HG03571 (cell line): ENCODE data around the gene GPRIN3.
"Not testable (repeated sequence)": the region's sequence is repeated elsewhere in the genome, so short reads cannot be mapped to it uniquely, and the experiment has no call there.

Experiments
- ATAC-seq: cut with Tn5 transposase; IDR thresholded peaks from one replicate; pipeline ENCODE4 v1.9.1; 2021; ENCODE audit not compliant: unreplicated experiment

GPRIN3 gene

DNA sequence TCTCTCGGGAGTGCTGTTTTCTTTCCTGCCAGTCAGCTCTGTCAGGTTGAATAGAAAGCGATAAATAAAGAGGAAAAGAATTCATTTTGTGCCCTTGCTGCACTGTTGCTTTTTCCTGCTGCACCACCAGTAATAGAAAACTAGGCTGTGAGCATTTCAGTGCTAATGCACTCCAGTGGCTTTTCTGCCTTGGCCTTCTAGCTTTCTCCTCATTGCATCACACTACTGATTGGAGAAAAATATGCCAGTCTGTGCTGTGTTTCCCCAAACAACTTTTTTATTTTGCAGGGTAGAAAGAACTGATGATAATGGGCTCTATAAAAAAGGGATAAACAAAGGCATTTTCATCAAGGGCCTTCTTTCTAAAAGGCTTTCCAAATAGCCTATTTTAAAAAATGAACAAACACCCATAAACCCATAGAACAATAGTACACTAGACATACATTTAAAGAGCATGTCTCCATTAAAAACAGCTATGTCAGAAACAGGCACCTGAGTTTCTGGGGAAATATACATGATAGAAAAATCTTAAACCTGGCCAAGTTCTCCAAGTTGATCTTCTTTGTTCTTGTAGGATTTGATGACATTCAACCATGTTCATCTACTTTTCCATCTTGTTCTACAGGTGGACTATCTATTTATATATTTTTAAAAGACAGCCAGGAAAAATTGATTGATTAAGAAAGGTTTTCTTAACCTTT, 86.3 kb downstream of the GPRIN3 start:
- ATAC-seq, result no peak

DNA sequence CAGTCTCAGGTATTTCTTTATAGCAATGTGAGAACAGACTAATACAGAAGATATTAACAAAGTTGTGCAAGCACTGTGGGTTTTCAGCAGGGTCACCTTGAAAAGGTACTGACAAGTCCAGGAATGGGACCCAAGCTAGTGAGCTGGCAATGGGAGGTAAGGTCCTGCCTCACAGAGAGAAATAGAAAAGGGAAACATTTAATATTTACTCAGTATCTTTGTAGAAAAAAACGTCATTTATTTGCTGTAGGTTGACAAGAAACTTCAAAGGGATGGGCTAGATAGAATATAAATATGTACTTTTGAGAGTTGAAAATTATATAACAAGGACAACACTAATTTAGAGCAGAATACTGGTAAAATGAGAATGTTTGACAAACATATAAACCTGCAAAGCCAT, 89.0 kb downstream of the GPRIN3 start:
- no peak for ATAC-seq

DNA sequence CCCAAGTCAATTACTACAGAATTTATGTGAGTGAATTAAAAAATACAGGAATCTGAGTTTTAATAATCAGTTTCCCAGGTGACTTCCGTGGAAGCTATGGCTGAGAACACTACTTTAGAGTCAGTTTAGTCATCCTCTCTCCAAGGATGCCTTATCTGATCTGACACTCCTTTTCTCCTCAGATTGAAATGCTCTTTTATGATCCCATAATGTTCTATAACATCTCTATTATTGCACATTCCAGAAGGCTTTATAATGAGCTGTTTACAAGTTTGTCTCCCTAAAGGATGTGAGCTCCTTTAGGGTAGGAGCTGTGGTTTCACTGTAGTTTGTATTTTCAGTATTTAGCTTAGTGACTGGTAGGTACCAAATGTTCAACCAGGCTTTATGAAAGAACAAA, 90.0 kb downstream of the GPRIN3 start:
- ATAC-seq, result no peak

DNA sequence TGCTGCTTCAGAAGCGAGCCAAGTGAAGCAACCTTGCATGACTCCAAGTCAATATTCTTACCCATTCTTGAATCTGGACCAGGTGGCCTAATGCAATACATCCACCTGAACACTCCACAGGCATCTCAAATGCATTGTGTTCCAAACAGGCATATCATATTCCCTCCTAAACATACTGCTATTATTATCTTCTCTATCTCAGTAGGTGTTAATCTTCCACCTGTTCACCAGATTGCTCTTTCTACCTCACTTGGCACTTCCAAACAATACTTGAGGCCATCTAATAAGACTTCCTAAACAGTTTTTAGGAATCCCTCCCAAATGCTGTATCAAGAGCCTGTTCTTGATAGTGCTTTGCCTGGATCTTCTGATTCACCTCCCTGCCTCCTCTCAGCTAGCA, 90.7 kb downstream of the GPRIN3 start:
- ATAC-seq, result no peak

DNA sequence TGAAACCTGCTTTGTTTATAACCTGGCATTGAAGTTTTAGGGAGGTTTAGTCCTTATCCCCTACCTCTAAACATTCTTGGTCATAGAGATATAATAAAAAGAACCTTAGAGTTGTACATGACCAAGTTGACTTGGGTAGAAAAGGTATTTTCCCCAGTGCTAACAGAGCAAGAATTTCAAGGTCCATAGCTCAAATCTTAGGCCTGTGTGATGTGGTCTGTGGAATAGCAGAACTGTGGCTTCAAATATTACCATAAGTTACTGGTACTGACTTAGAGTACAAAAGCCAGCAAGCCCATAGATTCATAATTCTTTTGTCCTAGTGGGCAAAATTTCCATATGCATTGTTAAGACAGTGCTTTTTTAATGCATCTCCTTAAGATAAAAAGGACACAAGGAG, 91.2 kb downstream of the GPRIN3 start:
- no peak for ATAC-seq

DNA sequence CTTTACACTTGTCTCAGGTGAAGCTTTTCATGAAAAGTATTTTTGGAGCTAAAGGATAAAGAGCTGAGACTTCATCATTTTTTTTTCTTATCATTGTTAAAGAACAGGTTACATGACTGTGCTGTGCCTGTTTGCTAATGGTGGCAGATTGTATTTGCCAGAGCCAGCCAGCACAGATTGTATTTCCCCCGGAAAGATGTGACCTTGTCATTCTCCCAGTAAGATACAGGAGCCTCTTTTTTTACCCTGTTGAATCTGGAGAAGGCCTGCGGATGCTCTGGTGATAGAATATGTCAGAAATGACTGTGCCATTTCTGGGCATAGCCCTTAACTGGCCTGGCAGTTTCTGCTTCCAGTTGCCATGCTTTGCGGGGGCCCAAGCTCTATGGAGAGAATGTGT, 91.9 kb downstream of the GPRIN3 start:
- ATAC-seq, result no peak

DNA sequence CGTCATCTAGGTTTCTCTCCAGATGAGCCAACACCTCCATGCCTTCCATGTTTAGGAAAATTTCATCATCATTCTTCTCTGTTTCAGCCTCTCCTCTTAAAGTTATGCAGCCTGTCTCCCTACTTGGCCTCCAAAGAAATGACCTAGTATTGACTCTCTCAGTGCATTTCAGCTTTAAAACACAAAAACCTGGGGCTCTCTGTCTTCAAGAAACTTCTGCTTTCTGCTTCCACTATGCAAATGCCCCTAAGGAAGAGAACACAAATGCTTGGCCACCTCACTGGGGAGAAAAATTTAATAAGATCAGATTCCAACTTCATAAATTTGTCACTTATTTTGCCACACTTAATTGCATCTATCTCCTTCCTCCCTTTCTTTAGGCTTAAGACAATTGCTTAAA, 93.3 kb downstream of the GPRIN3 start:
- no peak for ATAC-seq

DNA sequence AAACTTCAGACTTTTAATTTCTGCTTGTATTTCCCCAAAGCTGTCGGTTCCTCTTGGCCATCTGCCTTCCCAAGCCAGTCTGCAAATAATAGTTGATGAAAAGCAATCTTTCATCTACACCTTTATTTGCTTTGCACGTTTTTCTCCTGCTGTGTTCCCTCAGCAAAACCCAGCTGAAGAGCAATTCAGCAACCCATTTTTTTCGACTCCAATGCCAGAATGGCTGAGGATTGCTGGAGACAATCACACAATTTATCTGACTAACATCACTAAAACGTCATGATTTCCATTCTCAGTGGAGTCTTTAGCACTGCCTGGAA, 94.3 kb downstream of the GPRIN3 start:
- ATAC-seq, result no peak

DNA sequence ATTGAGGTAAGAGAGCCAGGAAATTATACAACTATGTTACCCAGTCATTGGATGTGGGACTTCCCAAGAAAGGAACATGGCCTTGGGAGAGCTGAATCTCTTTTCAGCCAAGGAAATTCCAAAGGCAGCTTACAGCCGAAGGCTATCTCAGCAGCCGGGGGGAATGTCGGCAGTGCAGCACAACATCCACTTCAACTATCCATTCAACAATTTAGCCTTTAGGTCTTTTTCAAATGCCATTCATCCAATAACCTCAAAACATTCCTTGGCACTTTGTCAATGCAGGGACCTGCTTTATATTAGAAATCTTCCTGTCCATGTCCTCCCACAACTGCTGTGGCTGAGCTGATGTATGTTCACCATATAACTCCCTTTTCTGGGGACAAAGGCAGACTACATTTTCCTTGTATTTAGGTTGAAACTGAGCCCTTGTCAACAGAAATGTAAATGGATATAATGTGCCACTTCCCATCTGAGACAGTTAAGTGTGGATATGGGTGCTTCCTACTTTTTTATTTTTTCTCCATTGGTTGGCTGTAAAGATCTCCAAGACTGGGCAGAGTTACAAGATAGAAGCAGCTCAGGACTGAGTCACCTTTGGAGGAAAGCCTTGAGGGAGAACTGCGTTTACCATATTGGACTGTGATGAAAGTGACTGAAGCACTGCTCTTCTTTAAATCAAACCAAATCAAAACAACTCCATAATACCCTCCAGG, 94.8 kb downstream of the GPRIN3 start:
- ATAC-seq, result no peak

DNA sequence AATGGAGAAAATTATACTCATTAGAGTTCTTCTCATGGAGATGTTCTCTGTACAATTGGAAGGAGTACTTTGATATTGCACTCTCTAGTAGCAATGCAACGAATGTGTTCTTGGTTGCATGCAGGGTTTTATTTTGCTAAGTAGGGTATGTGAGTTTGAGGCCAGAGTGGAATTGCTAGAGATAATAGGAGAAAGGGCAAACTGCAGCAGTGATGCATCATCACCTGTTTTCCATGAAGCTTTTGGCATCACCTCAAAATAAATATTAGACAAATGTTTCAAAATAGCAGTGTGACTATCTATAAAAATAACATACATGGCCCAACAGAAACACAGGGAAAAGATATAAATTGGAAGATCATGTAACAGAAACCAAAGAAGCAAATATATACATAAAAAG, 103.0 kb downstream of the GPRIN3 start:
- ATAC-seq, result no peak

DNA sequence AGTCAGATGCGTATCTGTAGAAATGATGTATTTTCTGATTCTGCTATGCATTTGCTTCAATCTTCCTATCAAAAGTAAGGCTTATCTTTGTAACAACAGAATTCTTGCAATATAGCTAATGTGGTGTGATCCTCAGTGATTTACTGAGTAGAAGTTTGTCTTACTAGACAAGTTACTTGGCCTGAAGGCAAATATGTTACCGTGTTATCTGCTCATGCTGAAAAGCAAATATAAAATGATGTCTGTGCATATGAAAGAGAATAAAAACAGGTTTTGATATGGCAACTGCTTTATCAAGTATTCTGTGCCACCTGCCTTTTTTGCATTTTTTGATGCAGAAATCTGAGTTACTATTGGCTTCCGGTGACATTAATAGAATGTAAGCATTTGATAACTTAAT, 103.7 kb downstream of the GPRIN3 start:
- no peak for ATAC-seq

DNA sequence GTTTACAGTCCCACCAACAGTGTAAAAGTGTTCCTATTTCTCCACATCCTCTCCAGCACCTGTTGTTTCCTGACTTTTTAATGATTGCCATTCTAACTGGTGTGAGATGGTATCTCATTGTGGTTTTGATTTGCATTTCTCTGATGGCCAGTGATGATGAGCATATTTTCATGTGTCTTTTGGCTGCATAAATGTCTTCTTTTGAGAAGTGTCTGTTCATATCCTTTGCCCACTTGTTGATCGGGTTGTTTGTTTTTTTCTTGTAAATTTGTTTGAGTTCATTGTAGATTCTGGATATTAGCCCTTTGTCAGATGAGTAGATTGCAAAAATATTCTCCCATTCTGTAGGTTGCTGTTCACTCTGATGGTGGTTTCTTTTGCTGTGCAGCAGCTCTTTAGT, 108.2 kb downstream of the GPRIN3 start:
- ATAC-seq, result not testable (repeated sequence)

DNA sequence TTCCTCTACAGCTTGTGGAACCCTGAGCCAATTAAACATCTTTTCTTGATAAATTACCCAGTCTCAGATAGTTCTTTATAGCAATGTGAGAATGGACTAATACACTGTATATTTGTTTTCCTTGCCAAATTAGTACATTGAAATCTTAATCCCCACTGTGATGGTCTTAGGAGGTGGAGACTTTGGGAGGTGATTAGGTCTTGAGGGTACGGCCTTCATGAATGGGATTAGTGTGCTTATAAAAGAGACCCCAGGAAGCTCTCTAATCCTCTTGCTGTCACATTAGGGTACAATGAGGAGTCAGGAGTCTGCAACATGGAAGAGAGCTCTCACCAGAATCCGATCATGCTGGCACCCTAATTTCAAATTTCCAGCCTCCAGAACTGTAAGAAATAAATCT, 109.7 kb downstream of the GPRIN3 start:
- ATAC-seq, result no peak

DNA sequence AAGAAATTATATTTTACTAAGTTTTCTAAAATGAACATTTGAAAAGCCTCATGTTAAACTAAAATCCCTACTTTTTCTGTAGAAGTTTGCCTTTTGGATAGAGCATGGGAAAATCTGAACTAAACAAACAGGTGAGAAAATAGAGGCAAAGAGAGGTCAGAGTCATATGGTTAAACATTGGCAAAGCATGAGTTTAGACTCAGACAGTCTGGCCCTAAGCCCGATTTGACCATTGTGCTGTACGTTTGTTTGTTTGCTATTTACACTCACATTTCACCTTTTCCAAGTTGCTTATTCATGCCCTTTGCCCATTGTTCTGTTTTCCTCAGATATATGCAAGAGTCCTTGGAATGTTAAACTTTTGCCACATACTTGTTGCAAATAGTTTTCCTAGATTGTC, 110.9 kb downstream of the GPRIN3 start:
- no peak for ATAC-seq

DNA sequence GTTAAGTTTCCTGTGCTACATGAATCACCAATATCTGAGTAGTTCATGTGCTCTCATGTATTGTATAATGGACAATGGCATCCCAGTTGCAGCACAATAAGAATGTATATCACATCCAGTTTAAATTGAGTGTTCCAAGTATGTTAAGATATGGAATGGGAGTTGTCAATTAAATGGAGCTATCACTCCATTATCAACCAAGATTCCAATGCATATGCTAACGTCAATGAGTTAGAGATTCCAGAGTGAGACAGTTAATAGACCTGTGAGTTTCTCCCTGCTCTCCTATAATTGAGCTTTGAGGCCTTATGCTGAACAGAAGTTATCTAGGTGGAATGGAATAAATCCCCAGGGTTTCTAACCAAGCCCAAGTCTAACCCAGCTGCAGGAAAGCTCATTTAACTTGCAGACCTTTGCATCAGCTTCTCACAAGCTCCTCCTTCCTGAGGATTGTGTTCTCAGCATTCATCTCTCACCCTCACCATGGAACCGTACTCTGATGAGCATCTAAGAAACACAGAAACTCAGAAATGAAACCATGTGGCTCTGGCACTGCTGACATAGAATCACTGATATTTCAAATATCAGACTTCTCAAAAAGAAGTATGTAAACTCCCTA, 111.4 kb downstream of the GPRIN3 start:
- ATAC-seq, result no peak

DNA sequence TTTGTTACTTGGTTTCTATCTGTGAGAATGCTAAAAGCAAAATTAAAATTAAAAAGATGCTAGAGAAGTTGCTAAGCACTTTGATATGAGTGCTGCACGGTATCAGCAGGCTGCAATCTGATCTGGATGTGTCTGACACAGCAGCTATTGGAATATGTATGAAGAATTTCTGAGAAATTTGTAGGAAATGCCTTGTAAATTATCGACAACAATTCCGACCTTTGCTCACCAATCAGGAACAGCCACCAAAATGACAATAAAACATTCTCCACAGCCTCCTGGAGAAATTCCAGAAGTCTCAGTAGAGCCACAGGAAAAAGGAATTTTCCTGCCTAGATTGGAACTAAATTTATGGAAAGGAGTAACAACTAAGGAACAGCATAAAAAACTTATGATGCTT, 113.8 kb downstream of the GPRIN3 start:
- ATAC-seq, result no peak
